Activated CD4-positive, alpha-beta T cell treated with anti-CD3 and anti-CD28 coated beads, Interleukin-2, amount 50 U/mL, for 16 hours (primary cell): ENCODE data around the gene PRMT1.

ENCODE experiments used
- DNase-seq: peaks from one replicate; pipeline ENCODE4 v3.0.0-alpha.2; 2020

PRMT1 gene

DNA sequence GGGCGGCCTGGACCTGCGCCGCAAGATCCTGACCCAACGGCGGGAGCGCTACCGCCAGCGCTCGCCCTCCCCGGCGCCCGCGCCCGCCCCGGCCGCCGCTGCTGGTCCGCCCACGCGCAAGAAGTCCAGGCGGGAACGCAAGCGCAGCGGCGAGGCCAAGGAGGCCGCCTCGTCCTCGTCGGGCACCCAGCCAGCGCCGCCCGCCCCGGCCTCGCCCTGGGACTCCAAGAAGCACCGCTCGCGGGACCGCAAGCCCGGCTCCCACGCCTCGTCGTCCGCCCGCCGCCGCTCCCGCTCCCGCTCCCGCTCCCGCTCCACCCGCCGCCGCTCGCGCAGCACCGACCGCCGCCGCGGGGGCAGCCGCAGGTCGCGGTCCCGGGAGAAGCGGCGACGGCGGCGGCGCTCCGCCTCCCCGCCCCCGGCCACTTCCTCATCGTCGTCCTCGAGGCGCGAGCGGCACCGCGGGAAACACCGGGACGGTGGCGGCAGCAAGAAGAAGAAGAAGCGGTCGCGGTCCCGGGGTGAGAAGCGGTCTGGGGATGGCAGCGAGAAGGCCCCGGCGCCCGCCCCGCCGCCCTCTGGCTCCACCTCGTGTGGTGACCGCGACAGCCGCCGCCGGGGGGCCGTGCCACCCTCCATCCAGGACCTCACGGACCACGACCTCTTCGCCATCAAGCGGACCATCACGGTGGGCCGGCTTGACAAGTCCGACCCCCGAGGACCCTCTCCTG is 25.1 kb upstream of the PRMT1 start:
- no peak for DNase-seq

DNA sequence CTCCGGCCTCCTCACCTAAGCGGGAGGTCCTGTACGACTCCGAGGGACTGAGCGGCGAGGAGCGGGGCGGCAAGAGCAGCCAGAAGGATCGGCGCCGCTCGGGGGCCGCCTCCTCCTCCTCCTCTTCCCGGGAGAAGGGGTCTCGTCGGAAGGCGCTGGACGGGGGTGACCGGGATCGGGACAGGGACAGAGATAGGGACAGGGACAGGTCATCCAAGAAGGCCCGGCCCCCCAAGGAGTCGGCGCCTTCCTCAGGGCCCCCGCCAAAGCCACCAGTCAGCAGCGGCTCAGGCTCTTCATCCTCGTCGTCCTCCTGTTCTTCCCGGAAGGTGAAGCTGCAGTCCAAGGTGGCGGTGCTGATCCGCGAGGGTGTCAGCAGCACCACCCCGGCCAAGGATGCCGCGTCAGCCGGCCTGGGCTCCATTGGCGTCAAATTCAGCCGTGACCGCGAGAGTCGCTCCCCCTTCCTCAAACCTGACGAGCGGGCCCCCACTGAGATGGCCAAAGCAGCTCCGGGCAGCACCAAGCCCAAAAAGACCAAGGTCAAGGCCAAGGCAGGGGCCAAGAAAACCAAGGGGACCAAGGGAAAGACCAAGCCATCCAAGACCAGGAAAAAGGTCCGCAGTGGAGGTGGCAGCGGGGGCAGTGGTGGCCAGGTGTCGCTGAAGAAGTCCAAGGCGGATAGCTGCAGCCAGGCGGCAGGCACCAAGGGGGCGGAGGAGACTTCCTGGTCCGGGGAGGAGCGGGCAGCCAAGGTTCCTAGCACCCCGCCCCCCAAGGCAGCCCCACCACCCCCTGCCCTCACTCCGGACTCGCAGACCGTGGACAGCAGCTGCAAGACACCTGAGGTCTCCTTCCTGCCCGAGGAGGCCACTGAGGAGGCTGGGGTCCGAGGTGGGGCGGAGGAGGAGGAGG is 24.3 kb upstream of the PRMT1 start:
- no peak for DNase-seq

DNA sequence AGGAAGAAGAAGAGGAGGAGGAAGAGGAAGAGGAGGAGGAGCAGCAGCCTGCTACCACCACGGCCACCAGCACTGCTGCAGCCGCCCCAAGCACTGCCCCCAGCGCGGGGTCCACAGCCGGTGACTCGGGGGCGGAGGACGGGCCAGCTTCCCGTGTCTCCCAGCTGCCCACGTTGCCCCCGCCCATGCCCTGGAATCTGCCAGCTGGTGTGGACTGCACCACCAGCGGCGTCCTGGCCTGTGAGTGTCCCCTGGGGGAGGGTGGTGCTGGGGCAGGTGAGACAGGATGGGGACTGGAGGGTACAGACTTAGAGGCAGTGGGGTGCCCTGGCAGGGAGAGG is 23.6 kb upstream of the PRMT1 start:
- DNase-seq, result no peak

- DNase-seq, result no peak
Observed at GRCh38 chr19:49654581-49654980, 22.5 kb upstream of the PRMT1 start.

DNA sequence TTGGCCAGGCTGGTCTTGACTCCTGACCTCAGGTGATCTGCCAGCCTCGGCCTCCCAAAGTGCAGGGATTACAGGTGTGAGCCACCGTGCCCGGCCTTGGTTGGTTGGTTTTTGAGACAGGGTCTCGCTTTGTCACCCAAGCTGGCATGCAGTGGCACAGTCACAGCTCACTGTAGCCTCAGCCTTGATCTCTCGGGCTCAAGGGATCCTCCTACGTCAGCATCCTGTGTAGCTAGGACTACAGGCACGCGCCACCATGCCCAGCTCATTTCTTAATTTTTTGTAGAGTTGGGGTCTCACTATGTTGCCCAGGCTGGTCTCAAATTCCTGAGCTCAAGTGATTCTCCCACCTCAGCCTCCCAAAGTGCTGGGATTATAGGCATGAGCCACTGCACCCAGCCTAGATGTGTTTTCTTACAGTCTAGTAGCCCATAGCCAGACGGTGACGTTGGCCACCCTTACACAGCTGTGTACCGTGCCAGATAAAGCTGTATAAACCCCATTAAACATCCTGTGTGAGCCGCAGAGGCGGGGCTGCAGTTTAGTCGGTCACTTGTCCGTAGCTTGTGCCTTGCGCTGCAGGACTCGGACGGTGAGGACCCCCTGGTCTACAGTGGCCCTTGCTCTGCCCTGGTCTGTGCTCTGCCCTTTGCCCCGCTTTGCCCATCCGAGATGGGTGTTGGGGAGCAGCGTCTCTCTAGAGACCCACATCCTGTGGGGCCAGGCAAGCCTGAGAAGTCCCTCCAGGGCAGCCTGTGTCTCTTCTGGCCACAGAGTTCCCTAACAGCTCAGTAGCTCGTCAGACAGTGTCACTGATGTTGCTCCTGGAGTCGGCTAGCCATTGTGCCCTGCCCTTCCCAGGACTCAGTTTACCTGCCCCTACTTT is 21.3 kb upstream of the PRMT1 start:
- DNase-seq, result no peak

GRCh38 chr19:49656456-49657109 is 20.5 kb upstream of the PRMT1 start:
- DNase-seq, result no peak

DNA sequence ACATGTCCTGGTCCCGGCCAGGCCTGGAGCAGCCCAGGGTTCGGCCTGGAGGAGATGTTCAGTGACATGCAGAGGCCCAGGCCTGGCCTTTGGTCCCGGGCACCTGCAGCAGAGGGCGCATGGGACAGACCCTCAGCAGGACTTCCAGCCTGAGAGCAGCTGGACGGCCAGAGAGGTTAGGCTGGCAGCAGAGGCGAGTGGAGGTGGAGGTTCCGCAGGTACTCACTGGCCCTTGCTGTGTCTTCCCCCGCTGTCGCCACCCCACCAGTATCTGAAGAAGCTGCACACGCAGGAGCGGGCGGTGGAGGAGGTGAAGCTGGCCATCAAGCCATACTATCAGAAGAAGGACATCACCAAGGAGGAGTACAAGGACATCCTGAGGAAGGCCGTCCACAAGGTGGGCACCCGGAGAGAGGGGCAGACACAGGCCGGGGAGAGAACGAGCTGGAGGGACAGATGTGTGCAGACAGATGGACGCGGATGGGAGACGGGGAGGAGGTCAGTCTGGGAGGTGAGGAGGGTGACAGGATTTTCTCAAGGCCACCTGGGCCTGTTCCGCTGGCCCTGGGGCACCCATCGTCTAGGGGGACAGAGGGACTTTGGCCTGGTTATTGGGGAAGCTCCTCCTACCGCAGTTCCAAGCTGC is 19.5 kb upstream of the PRMT1 start:
- DNase-seq, result no peak

DNA sequence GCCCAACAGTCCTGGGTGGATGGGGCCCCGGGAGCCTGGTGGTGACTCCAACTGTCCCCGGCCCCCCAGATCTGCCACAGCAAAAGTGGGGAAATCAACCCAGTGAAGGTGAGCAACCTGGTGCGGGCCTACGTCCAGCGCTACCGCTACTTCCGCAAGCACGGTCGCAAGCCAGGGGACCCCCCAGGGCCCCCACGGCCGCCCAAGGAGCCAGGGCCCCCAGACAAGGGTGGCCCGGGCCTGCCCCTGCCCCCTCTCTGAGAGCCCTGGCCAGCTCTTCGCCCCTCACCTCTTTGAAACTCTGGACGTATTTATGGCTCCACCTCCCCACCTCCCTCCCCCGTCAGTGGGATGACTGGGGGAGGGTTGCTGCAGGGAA is 18.9 kb upstream of the PRMT1 start:
- DNase-seq, result no peak

- DNase-seq, result no peak
Observed at GRCh38 chr19:49658566-49659442, 18.3 kb upstream of the PRMT1 start.

GRCh38 chr19:49660338-49660961 is 16.6 kb upstream of the PRMT1 start:
- DNase-seq, result no peak

GRCh38 chr19:49662011-49662410 is 15.1 kb upstream of the PRMT1 start:
- DNase-seq, result no peak

DNA sequence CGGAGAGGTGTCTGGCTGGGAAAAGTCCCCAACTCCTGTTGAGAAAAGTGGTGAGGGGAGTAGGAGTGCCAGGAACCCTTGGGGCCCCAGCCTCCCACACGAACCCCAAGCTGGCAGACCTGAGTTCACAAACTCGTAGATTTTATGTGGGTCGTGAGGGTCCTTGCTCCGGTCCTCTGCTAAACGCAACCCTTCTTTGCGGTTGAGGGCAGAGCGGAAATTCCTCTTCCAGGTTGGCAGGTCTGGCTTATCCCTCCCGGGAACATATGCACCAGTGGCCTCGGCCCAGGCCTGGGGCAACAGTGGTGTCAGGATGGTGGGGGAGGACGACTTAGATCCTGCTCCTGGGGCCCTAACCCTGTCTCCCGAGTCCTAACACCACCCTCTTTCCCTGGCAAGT is 13.8 kb upstream of the PRMT1 start:
- DNase-seq, result no peak

DNA sequence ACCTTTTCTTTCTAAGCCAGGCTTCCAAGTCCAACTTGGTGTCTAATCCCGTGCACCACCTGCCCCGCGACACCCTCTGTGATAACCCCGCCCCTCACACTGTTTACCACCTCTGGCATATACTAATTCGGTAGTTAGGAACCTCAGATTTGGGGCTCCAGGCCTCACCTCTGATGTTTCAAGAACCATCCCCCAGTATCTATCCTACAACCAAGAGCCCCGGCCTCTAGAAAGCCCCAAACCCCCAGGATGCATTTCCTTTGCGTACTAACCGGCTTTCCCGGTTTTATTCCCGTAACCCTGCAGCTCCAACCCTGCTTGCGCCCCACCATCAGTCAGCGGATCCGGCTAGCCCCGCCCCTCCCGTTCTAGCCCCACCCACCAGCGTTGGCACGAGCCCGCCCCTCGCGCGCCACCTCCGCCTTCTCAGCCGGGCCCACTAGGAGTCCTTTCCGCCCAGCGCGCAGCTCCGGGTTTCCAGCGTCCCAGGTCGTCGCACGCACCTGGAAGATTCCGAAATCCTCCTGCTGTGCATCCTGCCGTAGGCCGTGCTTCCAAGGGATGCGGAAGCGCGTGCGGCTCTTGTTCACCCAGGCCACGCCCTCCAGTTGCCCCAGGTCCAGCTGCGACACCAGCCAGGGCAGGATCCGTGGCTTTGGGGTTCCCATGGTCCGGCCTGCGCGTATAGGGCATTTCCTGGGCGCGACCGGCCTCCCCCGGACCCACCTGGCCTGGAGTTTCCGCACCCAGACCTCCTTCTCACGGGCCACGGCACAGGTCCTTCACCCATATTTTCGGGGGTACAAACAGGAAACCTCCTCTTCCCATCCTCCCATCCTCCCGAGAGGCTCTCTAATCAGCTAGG is 12.7 kb upstream of the PRMT1 start:
- DNase-seq, result peak; percentile 90

DNA sequence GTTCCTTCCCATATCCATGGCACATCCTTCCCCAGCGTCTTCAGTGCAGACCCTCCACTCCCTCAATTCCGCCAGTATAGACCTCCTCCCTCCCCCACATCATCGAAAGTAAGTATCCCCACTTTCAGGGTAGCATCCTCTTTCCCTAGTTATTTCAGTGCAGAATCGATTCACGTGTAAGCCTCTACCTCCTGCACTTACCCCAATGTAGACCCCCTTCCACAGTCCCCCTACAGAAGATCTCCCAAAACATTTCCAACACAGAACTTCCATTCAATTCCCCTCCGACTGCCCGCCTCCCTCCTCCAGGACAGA is 12.1 kb upstream of the PRMT1 start:
- no peak for DNase-seq

DNA sequence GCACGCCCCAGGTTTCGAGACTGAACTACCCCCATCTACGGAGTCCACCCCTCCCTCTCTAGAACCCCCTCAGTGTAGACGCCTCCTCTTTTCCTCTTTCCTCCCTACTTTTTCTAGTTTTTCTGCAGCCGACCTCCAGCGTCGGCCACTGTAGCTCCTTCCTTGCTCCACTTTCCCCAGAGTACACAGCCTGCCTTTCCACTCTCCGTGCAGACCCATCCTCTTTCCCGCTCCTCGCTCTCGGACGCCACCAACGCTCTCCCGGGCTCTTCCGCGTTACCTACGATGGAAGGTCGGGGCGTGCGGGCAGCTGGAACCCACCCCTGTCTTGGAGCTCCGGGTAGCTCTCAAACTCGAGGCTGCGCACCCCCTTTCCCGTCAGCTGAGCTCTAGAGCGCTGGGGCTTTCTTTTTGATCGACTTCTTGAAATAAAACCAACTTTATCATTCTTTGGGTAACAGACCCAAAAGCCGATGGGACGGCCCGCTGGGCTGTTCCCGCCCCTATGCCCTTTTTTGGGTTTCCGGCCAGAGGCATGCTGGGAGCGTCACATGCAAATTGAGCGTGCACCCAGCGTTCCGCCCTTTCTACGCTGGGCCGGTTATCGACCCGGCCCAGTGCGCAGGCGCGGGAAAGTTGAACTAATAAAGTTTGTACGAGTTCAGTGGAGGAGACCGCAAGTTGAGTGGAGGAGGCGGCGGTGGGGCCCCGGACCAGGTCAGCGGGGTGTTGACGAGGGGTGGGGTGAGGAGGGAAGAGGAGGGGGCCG is 11.5 kb upstream of the PRMT1 start, which contains the start of the genes BCL2L12 and IRF3:
TSS of gene BCL2L12 (plus strand) at position 583 of the 769 bp plus-strand sequence. CDS start 760 bp downstream, outside the sequence.
TSS of gene IRF3 (minus strand) at position 507 of the 769 bp plus-strand sequence. CDS start 1,019 bp downstream, outside the sequence.
- peak; percentile 99 for DNase-seq

DNA sequence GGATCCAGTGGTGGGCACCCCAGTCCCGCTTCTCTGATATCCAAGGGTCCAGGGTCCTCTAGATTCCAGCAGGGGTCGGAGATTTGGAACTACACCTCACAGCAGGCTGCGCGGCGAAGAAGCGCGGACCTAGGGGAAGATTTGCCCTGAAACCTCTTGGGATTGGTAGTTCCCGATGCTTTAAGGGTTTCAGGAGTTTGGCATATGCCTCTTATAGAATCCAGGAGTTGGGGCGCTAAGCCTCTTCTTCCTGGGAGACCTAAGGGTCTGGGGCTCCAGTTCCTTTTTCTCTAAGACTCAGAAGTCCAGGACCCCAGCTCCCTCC is 11.0 kb upstream of the PRMT1 start:
- DNase-seq, result no peak

DNA sequence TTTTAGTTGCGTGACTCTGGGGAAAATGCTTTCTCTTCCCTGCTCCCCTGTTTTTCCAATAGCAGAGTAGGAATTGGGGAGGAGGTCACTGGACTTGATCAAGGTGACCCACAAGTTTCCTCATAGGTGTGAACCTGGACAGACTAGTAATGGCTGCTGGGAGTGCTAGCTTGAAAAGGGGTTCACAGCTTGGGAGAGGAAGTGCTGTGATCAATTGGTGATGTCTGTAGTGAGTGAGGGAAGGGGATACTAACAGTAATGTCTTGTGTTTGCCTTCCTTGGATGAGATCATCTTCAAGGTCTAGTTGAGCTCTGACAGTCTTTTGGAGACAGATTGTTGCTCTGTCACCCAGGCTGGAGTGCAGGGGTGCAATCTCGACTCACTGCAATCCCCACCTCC is 9.6 kb upstream of the PRMT1 start:
- DNase-seq, result no peak

- DNase-seq, result no peak
Observed at GRCh38 chr19:49669516-49669915, 7.6 kb upstream of the PRMT1 start.
